Measurements from ENCODE around the gene SMAP2. TPM values are rescaled to one million over a fixed set of nuclear protein-coding genes. Genes with fewer than 3 reads are reported as not detected.

SMAP2 gene
- total RNA-seq, 1 experiment from 2014 or later, result 12.4 TPM

DNA sequence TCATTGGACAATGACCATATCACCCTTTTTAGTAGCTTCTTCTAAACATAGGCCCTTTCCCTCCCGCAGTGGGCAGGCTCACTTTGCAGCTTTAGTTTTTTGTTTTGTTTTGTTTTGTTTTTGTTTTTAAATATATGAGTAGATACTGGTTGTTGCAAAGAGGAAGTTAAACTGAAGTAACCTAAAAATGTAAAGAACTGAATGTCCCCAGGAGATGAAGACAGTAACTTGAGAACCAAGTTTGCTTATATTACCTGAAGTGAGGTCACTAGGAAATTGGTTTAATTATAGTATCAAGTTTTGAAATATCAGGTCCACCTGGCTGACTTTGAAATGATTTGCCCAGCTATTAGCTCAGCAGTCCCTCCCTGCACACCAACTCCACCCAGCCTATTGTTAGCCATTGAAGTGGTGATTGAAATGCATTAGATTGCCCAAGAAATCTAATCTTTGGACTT, 18.2 kb downstream of the SMAP2 start:
- DNase-seq, result no peak
- Histone ChIP-seq H3K36me3 (replicated peaks; ENCODE audit: control insufficient read depth, insufficient read depth, low read length) (no peaks in the 10 kb centered on the region), H3K4me3 (ENCODE audit: insufficient read depth, low read depth, low read length) (no peak overlapping the region), H3K27me3 (ENCODE audit: control insufficient read depth, insufficient read depth, low read length) (no peaks in the 10 kb centered on the region)

DNA sequence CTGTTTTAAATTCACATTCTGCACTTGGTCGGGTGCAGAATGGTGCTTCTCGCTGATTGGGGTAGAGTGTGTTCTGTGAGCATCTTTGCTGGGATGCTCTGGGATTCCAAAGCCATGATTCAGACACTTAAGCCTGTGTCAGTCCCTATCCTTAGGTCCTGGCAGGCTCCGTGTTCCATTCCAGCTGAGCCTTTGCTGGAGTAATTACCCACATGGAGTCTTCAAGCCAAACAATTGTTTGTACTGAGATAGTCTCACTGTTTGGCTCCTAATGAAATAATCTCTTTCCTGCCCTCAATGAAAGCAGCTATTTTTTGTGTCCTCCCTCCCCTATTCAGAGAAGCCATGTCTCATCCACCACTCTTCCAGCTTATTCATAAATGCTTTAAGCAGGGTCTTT, 18.7 kb downstream of the SMAP2 start:
- Histone ChIP-seq H3K36me3 (replicated peaks; ENCODE audit: control insufficient read depth, insufficient read depth, low read length) (no peaks in the 10 kb centered on the region), H3K4me3 (ENCODE audit: insufficient read depth, low read depth, low read length) (no peak overlapping the region), H3K27me3 (ENCODE audit: control insufficient read depth, insufficient read depth, low read length) (no peaks in the 10 kb centered on the region)
- no peak for DNase-seq

DNA sequence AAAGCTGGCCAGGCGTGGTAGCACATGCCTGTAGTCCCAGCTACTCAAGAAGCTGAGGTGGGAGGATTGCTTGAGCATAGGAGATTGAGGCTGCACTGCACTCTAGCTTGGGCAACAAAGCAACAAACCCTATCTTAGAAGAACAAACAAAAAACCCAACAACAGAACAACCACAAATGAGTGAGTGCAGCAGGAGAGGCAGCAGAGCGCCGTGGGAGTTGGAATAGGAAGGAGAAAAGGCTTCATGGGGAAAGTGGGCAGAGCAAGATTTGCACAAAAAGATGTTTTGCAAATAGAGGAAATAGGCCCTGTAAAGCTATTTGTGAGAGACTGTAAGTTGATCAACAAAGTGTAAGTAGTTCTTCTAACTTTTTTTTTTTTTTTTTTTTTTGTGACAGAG, 19.6 kb downstream of the SMAP2 start:
- DNase-seq, result no peak
- no peaks in the 10 kb centered on the region for H3K36me3 ChIP-seq (replicated peaks; ENCODE audit: control insufficient read depth, insufficient read depth, low read length)
- H3K4me3 ChIP-seq (ENCODE audit: insufficient read depth, low read depth, low read length), result no peak overlapping the region
- H3K27me3 ChIP-seq (ENCODE audit: control insufficient read depth, insufficient read depth, low read length), result no peaks in the 10 kb centered on the region

DNA sequence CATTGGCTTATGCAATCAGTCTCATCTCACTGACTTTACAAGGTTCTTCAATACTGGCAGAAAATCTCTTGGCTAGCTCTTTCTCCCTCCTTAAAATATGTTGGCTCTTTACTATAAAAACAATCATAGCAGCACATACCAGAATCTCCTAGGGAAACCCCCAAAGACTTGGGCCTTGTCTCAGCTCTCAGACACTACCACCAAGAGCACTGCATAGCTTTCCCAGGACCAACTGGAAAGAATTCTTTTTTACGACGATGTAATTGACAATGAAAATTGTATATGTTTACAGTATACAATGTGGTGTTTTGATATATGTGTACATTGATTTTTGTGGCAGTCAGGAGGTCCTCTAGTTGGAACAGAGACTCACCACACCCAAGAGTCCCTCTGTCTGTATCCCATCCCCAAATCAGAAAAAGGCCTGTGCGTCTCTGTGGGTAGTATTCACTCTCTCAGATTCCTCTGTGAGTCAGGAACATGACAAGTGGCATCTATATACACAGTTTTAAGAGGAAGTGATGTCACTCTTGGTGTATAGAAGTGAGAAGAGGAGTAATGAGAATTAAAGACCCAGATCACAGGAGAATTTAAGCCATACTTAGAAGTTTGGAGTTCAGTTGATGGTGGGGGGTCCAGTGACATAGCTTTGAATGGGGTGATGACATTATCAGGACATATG, 21.1 kb downstream of the SMAP2 start:
- DNase-seq, result no peak
- no peak overlapping the region for H3K4me3 ChIP-seq (ENCODE audit: insufficient read depth, low read depth, low read length)
- no peaks in the 10 kb centered on the region for H3K27me3 ChIP-seq (ENCODE audit: control insufficient read depth, insufficient read depth, low read length)
- no peaks in the 10 kb centered on the region for H3K36me3 ChIP-seq (replicated peaks; ENCODE audit: control insufficient read depth, insufficient read depth, low read length)

DNA sequence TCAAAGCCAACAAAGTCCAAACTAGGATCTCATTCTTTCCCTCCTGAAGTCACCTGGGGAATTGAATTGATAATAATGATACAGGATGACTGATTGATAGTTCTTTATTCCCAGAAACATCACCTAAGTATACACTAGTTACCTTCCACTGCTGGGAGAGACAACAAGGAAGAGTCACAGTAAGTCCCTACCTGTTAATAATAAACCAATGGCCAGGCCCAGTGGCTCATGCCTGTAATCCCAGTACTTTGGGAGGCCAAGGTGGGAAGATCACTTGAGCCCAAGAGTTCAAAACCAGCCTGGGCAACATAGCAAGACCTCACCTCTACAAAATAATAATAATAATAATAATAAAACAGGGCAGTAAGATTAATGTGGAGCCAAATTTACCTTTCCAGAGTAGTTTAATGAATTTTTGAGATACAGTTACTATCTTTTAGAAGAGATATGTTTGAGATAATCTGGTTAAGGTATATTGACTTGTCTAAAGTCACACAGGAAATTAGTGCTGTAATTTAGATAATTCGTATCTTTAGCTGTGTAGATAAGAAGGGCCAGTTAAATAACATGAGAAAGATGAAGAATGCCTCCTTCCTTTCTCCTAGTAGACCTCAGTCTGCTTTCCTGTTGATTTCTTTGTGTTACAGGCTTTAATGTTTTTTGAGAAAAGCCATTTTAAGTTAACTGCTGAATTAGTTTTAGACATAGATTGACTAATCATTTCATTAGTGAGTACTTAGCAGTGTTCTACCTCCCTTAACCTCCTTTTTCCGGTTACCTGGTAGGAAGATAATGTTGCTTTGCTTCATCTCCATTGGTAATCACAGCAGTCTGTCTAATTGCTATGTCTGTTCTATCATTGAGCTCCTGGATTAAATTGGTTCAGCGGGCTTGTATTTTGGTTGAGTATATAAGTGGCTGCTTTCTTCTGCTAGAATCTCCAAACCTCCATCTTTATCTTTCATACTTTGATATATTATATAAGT, 22.0 kb downstream of the SMAP2 start:
- DNase-seq, result no peak
- Histone ChIP-seq H3K36me3 (replicated peaks; ENCODE audit: control insufficient read depth, insufficient read depth, low read length) (no peaks in the 10 kb centered on the region), H3K4me3 (ENCODE audit: insufficient read depth, low read depth, low read length) (no peak overlapping the region), H3K27me3 (ENCODE audit: control insufficient read depth, insufficient read depth, low read length) (no peaks in the 10 kb centered on the region)

DNA sequence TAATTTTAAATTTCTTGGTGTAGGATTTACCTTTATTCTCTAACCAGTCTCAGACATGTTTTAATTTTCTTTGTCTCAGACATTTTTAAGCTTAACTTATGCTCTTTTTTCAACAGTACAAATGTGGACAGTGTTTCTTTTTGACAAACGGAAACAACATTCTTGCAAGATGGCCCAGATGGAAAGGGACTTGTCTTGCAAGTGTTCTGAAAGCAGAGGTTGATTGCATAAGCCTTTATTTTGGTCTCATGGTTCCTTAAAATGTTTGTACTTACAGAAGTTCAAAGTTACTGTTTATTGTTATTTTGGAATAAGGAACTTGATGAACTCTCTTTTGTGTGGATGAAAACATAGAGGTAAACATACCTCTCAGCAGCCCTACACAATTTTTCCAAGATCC, 22.9 kb downstream of the SMAP2 start:
- H3K36me3 ChIP-seq (replicated peaks; ENCODE audit: control insufficient read depth, insufficient read depth, low read length), result no peaks in the 10 kb centered on the region
- DNase-seq, result no peak
- H3K4me3 ChIP-seq (ENCODE audit: insufficient read depth, low read depth, low read length), result no peak overlapping the region
- no peaks in the 10 kb centered on the region for H3K27me3 ChIP-seq (ENCODE audit: control insufficient read depth, insufficient read depth, low read length)

DNA sequence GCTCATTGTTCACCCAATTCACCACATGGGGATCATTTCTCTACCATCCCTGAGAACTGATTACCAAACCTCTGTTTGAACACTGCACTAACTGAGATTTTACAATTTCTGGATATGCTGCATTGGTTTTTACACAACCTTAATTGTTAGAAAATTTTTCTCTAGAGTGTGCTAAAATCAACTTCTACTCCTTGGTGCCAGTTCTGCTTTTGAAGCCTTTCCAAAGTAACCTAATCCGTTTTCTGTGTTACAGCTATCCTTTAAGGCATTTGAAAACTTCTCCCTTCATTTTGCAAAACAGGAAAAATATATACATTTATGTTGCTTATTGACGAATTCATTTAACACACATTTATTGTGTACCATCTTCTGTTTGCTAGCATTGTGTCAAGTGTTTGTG, 23.7 kb downstream of the SMAP2 start:
- H3K36me3 ChIP-seq (replicated peaks; ENCODE audit: control insufficient read depth, insufficient read depth, low read length), result no peaks in the 10 kb centered on the region
- DNase-seq, result no peak
- H3K4me3 ChIP-seq (ENCODE audit: insufficient read depth, low read depth, low read length), result no peak overlapping the region
- no peaks in the 10 kb centered on the region for H3K27me3 ChIP-seq (ENCODE audit: control insufficient read depth, insufficient read depth, low read length)

DNA sequence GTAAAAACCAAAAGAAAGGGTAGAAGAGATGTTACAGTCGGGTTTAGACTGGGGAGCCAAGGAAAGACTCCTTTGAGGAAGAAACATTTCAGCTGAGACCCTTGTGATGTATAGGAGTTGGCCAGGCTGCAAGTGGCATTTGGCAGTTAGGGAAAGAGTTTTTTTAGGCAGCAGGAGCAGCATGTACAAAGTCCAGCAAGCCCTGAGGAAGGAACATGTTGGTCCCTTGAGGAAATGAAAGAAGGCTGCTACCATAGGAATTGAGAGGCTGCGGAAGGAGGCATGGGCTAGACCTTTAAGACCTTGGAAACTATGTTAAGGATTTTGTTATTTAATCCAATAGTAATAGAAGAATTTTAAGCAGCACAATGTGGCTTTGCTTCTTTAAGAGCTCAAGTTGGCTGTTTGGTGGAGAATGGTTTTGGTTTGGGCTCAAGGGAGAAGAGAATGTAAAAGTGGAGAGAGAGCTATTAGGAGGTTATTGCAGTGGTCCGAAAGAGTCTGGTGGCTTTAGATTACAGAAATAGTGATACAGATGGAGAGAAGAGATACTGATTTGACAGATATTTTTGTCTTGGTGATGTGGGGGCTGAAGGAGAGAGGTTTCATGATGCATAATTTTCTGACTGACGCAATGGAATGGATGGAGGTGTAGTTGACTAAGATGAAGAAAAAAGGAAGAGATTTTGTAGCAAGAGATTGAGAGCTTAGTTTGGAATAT, 26.6 kb downstream of the SMAP2 start:
- no peak for DNase-seq
- no peaks in the 10 kb centered on the region for H3K27me3 ChIP-seq (ENCODE audit: control insufficient read depth, insufficient read depth, low read length)
- no peak overlapping the region for H3K4me3 ChIP-seq (ENCODE audit: insufficient read depth, low read depth, low read length)
- no peaks in the 10 kb centered on the region for H3K36me3 ChIP-seq (replicated peaks; ENCODE audit: control insufficient read depth, insufficient read depth, low read length)

DNA sequence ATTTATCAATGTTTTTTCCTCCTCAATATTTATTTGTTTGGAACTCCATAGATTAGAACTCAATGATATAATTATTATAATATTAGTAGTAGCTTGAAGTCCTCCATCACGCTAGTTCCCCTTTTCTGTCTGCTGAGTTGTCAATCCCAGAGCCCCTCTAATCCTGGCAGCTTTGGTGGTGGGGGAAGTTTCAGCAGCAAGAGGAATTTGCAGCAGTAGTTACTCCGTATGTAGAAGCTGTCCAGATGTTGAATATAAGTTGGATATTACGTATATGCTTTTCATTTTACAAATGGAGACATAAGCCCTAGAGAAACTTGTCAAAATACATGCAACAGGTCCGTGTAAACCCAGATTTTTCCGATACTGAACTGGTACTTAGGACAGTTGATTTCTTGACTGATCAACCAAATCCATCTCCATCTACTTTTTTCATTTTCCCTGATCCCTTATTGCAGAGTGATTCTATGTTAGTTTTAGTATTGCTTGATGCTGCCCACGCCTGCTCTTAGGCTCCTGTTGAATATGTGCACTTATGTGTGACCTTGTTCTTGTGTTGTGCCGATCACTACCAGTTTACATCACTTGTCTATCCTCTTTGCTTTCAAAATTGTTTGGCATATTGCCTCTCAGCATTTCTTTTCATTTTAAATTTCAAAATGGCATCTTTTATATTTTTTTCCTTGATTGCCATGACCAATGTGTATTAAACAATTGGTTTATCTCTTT, 28.1 kb downstream of the SMAP2 start:
- no peaks in the 10 kb centered on the region for H3K27me3 ChIP-seq (ENCODE audit: control insufficient read depth, insufficient read depth, low read length)
- no peak for DNase-seq
- H3K36me3 ChIP-seq (replicated peaks; ENCODE audit: control insufficient read depth, insufficient read depth, low read length), result no peaks in the 10 kb centered on the region
- H3K4me3 ChIP-seq (ENCODE audit: insufficient read depth, low read depth, low read length), result no peak overlapping the region

DNA sequence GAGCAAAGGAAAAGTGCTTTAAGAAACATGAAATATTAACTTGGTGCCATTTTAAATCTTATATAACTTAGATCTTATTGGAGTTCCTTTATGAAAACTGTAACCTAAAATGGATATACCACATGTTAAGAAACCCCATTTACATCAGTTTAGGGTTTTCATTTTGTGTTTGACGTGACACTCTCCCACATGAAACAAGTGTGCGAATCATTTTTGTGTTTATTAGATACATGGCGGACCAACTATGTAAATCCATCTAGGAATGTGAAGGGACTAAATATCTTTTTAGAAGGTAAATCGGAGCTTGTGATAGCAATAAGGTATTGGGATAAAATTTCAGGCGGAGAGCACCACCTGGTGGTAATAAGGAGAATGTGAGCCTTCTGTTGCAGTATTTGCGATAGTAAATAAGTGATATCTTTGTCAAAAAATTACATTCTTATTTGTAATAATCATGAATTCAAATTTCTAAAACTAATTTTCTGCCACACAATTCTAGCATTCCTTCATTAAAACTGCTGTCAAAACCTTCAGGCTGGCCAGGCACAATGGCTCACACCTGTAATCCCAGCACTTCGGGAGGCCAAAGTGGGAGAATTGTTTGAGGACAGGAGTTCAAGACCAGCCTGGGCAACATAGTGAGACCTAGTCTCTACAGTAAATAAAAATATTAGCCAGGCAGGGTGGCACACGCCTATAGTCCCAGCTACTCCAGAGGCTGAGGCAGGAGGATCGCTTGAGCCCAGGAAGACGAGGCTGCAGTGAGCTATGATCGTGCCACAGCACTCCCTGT, 31.3 kb downstream of the SMAP2 start:
- DNase-seq, result peak; percentile 49
- no peak overlapping the region for H3K4me3 ChIP-seq (ENCODE audit: insufficient read depth, low read depth, low read length)

DNA sequence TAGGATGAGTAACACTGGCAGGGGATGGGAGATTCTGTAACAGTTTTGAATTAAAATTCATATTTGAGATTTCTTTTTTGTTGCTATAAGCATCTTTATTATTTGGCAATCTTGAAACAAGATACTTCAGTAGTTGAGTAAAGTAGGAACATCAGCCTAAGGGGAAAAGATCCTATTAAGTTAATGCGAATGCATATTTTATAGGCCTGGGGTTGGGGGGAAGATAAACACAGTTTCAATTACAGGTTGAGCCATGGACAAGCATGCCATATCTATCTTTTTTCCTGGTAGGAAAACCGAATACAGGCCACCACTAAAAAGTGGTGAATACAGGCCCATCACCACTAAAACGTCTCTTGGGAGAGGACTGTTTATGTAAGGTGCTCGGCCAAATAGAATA, 32.3 kb downstream of the SMAP2 start:
- no peaks in the 10 kb centered on the region for H3K36me3 ChIP-seq (replicated peaks; ENCODE audit: control insufficient read depth, insufficient read depth, low read length)
- no peaks in the 10 kb centered on the region for H3K27me3 ChIP-seq (ENCODE audit: control insufficient read depth, insufficient read depth, low read length)
- no peak overlapping the region for H3K4me3 ChIP-seq (ENCODE audit: insufficient read depth, low read depth, low read length)
- no peak for DNase-seq

More for the DNA sequence above, 31.3 kb downstream of the SMAP2 start:
- Histone ChIP-seq H3K27me3 (ENCODE audit: control insufficient read depth, insufficient read depth, low read length) (no peaks in the 10 kb centered on the region), H3K36me3 (replicated peaks; ENCODE audit: control insufficient read depth, insufficient read depth, low read length) (no peaks in the 10 kb centered on the region)

DNA sequence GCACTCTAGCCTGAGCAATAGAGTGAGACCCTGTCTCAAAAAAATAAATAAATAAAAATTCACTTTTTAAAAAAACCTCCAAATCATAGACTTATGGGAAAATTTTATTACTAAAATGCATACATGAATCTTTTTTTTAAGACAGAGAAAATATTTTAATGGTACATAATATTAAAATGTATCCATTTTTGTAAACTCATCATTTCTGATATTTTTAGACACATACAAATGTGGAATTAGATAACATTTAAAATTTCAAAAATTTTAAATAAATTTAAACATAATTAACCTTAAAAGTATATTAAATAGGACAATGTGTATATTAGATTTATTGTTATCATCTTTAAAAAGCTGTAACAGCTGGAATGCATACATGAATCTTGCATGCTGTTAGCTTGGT, 33.9 kb downstream of the SMAP2 start:
- no peak for DNase-seq
- H3K4me3 ChIP-seq (ENCODE audit: insufficient read depth, low read depth, low read length), result no peak overlapping the region
- H3K27me3 ChIP-seq (ENCODE audit: control insufficient read depth, insufficient read depth, low read length), result no peaks in the 10 kb centered on the region
- H3K36me3 ChIP-seq (replicated peaks; ENCODE audit: control insufficient read depth, insufficient read depth, low read length), result no peaks in the 10 kb centered on the region

DNA sequence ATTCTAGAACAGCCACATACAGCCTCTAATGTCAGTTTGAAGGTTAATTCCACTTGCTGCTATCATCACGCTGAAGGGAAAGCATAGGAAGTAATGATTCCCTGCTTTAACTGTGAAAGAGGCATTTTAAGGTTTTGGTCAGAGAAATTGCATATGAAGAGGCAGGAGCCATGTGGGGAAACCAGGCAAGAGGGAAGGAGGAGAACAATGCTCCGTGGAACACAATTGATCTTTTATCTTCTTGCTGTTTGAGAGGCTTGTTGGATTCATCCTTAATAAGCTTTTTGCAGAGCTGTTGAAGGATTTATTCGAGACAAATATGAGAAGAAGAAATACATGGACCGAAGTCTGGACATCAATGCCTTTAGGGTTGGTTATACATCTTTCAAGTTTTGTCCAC, 35.9 kb downstream of the SMAP2 start:
- Histone ChIP-seq H3K4me3 (ENCODE audit: insufficient read depth, low read depth, low read length) (no peak overlapping the region), H3K36me3 (replicated peaks; ENCODE audit: control insufficient read depth, insufficient read depth, low read length) (no peaks in the 10 kb centered on the region), H3K27me3 (ENCODE audit: control insufficient read depth, insufficient read depth, low read length) (no peaks in the 10 kb centered on the region)
- DNase-seq, result no peak

Data from H7 (cell line).